HepG2 (cell line): ENCODE measurements around the gene NME1. TPM values are rescaled to one million over a fixed set of nuclear protein-coding genes. Genes with fewer than 3 reads are reported as not detected.

Source experiments
- ATAC-seq: fragments of 200-7000 bp; cut with Tn5 transposase; 3 replicates; pipeline ENCODE4 v1.9.1; 2020; ENCODE audit warnings: mild to moderate bottlenecking, moderate library complexity
- BruUV-seq: library from RNA; stranded (reverse); fragments of 400-500 nt; replicated peaks from 2 replicates; lab custom pipeline; 2021; lab: Mats Ljungman, UMichigan
- CTCF ChIA-PET: fragments of 300-600 bp; formaldehyde crosslinking; extraction: SDS; loops from one replicate; lab custom pipeline; 2021; ENCODE audit warnings: low total read pairs, inconsistent platforms, low intra/inter-chr PET ratio; lab: Yijun Ruan, JAX
- POLR2A ChIA-PET: fragments of 350-600 bp; sonication (Branson Sonifier 250); formaldehyde crosslinking; loops from one replicate; lab custom pipeline; 2020; ENCODE audit warnings: antibody characterized with exemption, inconsistent platforms; lab: Yijun Ruan, JAX
- DNase-seq: peaks from one replicate; pipeline ENCODE4 v3.0.0-alpha.2; 2015; ENCODE audit warnings: low spot score
- FAIRE-seq: peaks from 3 replicates; lab custom pipeline; 2011; peaks lifted over from hg19 to GRCh38; lab: Jason Lieb, UNC
- H2AFZ ChIP-seq: one replicate; pipeline ENCODE4 v1.6.1; 2011; ENCODE audit warnings: low read length, inconsistent platforms
- H3K27ac ChIP-seq: fragments of 300-600 bp; 3 replicates; pipeline ENCODE4 v1.8.0; 2011; ENCODE audit warnings: mixed run types, mild to moderate bottlenecking, mixed read lengths, low read length, inconsistent platforms; ENCODE audit not compliant: insufficient read depth; ENCODE audit errors: extremely low read length
- H3K27me3 ChIP-seq, 2 experiments: fragments of 200-600 bp in 1 of 2; 2 replicates in 1 of 2; 3 replicates in 1 of 2; pipeline versions ENCODE4 v1.6.0 to v1.8.0; 2011; ENCODE audit warnings: low read length in 2 of 2, mild to moderate bottlenecking in 2 of 2, moderate library complexity in 2 of 2, inconsistent platforms in 1 of 2; ENCODE audit not compliant: insufficient read depth in 2 of 2, control insufficient read depth in 1 of 2
- H3K36me3 ChIP-seq, 2 experiments: fragments of 200-600 bp in 1 of 2; replicated peaks in 1 of 2; 2 replicates in 1 of 2; 3 replicates in 1 of 2; pipeline versions ENCODE4 v1.5.1 to v1.8.0; 2011; ENCODE audit warnings: low read length in 2 of 2, inconsistent platforms in 1 of 2; ENCODE audit not compliant: insufficient read depth in 2 of 2, control insufficient read depth in 1 of 2
- H3K4me1 ChIP-seq: 2 replicates; pipeline ENCODE4 v1.5.1; 2012; ENCODE audit warnings: low read length, inconsistent platforms; ENCODE audit not compliant: insufficient read depth
- H3K4me2 ChIP-seq: 2 replicates; pipeline ENCODE4 v1.6.0; 2011; ENCODE audit warnings: low read depth, low read length, inconsistent platforms
- H3K4me3 ChIP-seq, 3 experiments: fragments of 200-600 bp in 1 of 3; sonication (generic), shearing (Covaris generic) in 1 of 3; replicated peaks in 1 of 3; 2 replicates each; pipeline ENCODE4 v1.5.1; 2011 to 2016; ENCODE audit warnings: low read length in 3 of 3, inconsistent platforms in 2 of 3, low read depth in 2 of 3, mild to moderate bottlenecking in 2 of 3, control low read depth in 1 of 3, mixed read lengths in 1 of 3; ENCODE audit not compliant: insufficient read depth in 1 of 3
- H3K79me2 ChIP-seq: one replicate; pipeline ENCODE4 v1.6.1; 2011; ENCODE audit warnings: low read length, inconsistent platforms; ENCODE audit not compliant: insufficient read depth
- H3K9ac ChIP-seq: 2 replicates; pipeline ENCODE4 v1.6.0; 2011; ENCODE audit warnings: mild to moderate bottlenecking, low read depth, low read length, inconsistent platforms; ENCODE audit not compliant: insufficient read depth
- H3K9me3 ChIP-seq: 2 replicates; pipeline ENCODE4 v1.5.1; 2012; ENCODE audit warnings: mild to moderate bottlenecking, low read length
- H4K20me1 ChIP-seq: 2 replicates; pipeline ENCODE4 v1.6.0; 2011; ENCODE audit warnings: inconsistent platforms, mild to moderate bottlenecking, low read length, moderate library complexity; ENCODE audit not compliant: insufficient read depth
- ARNT2 ChIP-seq: sonication (generic); formaldehyde crosslinking; IDR thresholded peaks from 2 replicates; pipeline ENCODE4 v1.8.0; 2022; ENCODE audit warnings: mild to moderate bottlenecking, low read depth, missing genetic modification reagents, moderate library complexity
- ASH2L ChIP-seq: fragments of 300-600, 200-600 bp; sonication (generic); IDR thresholded peaks from 2 replicates; pipeline ENCODE4 v1.7.0; 2017; ENCODE audit warnings: low read depth, mild to moderate bottlenecking, moderate library complexity, mixed read lengths, low read length; ENCODE audit not compliant: insufficient read length
- CBFB ChIP-seq: sonication (generic); formaldehyde crosslinking; IDR thresholded peaks from 2 replicates; pipeline ENCODE4 v1.4.0; 2020; ENCODE audit warnings: missing genetic modification reagents
- HMG20A ChIP-seq: IDR thresholded peaks from 2 replicates; pipeline ENCODE4 v1.6.1; 2016; ENCODE audit warnings: borderline replicate concordance
- KLF12 ChIP-seq: sonication (generic); formaldehyde crosslinking; IDR thresholded peaks from 2 replicates; pipeline ENCODE4 v1.4.0; 2020; ENCODE audit warnings: missing genetic modification reagents, borderline replicate concordance
- TFDP1 ChIP-seq: IDR thresholded peaks from 2 replicates; pipeline ENCODE4 v1.6.1; 2016; ENCODE audit warnings: missing compliant biosample characterization, missing genetic modification reagents, borderline replicate concordance
- THRA ChIP-seq: sonication (generic); formaldehyde crosslinking; IDR thresholded peaks from 2 replicates; pipeline ENCODE4 v1.4.0; 2020; ENCODE audit warnings: missing genetic modification reagents, borderline replicate concordance
- YEATS2 ChIP-seq: sonication (generic); formaldehyde crosslinking; IDR thresholded peaks from 2 replicates; pipeline ENCODE4 v1.4.0; 2020; ENCODE audit warnings: missing genetic modification reagents, borderline replicate concordance
- ZFX ChIP-seq: sonication (generic); formaldehyde crosslinking; IDR thresholded peaks from 2 replicates; pipeline ENCODE4 v1.4.0; 2020; ENCODE audit warnings: mild to moderate bottlenecking, low read depth, missing genetic modification reagents, moderate library complexity
- ZNF274 ChIP-seq: sonication (generic); formaldehyde crosslinking; IDR thresholded peaks from 2 replicates; pipeline ENCODE4 v1.5.1; 2020; ENCODE audit warnings: mild to moderate bottlenecking, missing genetic modification reagents
- ZNF501 ChIP-seq: sonication (generic); formaldehyde crosslinking; IDR thresholded peaks from 2 replicates; pipeline ENCODE4 v1.5.1; 2020; ENCODE audit warnings: mild to moderate bottlenecking, moderate library complexity, missing genetic modification reagents
- ZNF564 ChIP-seq: sonication (generic); formaldehyde crosslinking; IDR thresholded peaks from 2 replicates; pipeline ENCODE4 v1.8.1; 2023; ENCODE audit warnings: mild to moderate bottlenecking, missing genetic modification reagents
- ZNF589 ChIP-seq: sonication (generic); formaldehyde crosslinking; conservative IDR thresholded peaks from 2 replicates; pipeline ENCODE4 v1.8.0; 2022; ENCODE audit warnings: mild to moderate bottlenecking, moderate library complexity, missing genetic modification reagents
- ZNF598 ChIP-seq: sonication (generic); formaldehyde crosslinking; IDR thresholded peaks from 2 replicates; pipeline ENCODE4 v1.5.1; 2020; ENCODE audit warnings: mild to moderate bottlenecking, missing genetic modification reagents, borderline replicate concordance
- ZNF713 ChIP-seq: sonication (generic); formaldehyde crosslinking; IDR thresholded peaks from 2 replicates; pipeline ENCODE4 v1.4.0; 2020; ENCODE audit warnings: mild to moderate bottlenecking, missing genetic modification reagents
- ZSCAN9 ChIP-seq: IDR thresholded peaks from 2 replicates; pipeline ENCODE4 v1.6.1; 2016; ENCODE audit warnings: borderline replicate concordance
- WGBS: methylation state at CpG from one replicate; pipeline ENCODE4 v1.1.6; 2017; ENCODE audit warnings: low lambda C conversion rate; 5-methylcytosine and 5-hydroxymethylcytosine counted together
- in situ Hi-C: cut with HindIII; loops from 2 replicates; pipeline ENCODE4 v1.10.0; 2017; ENCODE audit warnings: low pct_unique_long_range_greater_than_20kb; ENCODE audit not compliant: extremely low pct_ligation_motif_present
- intact Hi-C: fragments of 100-400 bp; cut with micrococcal nuclease; formaldehyde crosslinking; loops from one replicate; pipeline ENCODE4 v1.10.0; 2022; ENCODE audit not compliant: unreplicated experiment
- polyA plus RNA-seq, 8 experiments: library from polyadenylated mRNA; depleted of rRNA in 3 of 8; stranded (reverse) in 7 of 8; unstranded in 1 of 8; fragments of >200 nt; fragmentation: Illumina TruSeq in 4 of 8; extraction: Trizol in 4 of 8; gene quantifications; 2 replicates each; pipeline versions ENCODE4 v1.2.1 to v1.2.3, GENCODE V29; 2011 to 2016; ENCODE audit warnings: low read depth in 4 of 8, missing spikeins in 1 of 8, mixed read lengths in 1 of 8; ENCODE audit not compliant: insufficient read depth in 1 of 8
- total RNA-seq, 5 experiments: library from RNA; depleted of rRNA; stranded (reverse); fragments of >200 nt; fragmentation: Illumina TruSeq; extraction: Trizol; gene quantifications; 2 replicates each; pipeline ENCODE4 v1.2.3, GENCODE V29; 2016; ENCODE audit warnings: low read depth in 1 of 5
- TF ChIP-seq, protein P1 (sequence below): sonication (generic); formaldehyde crosslinking; IDR thresholded peaks from 2 replicates; pipeline ENCODE4 v1.9.0; 2022; ENCODE audit warnings: missing genetic modification reagents, mild to moderate bottlenecking, borderline replicate concordance
- TF ChIP-seq, protein P2 (sequence below): sonication (generic); formaldehyde crosslinking; IDR thresholded peaks from 2 replicates; pipeline ENCODE4 v1.4.0; 2020; ENCODE audit warnings: mild to moderate bottlenecking, missing genetic modification reagents

The NME1 gene
- total and polyA plus RNA-seq, 2 of the 13 experiments (the other 11 are each of a cell fraction or from before 2014, with no cell fraction given), result 295 to 516 TPM

DNA sequence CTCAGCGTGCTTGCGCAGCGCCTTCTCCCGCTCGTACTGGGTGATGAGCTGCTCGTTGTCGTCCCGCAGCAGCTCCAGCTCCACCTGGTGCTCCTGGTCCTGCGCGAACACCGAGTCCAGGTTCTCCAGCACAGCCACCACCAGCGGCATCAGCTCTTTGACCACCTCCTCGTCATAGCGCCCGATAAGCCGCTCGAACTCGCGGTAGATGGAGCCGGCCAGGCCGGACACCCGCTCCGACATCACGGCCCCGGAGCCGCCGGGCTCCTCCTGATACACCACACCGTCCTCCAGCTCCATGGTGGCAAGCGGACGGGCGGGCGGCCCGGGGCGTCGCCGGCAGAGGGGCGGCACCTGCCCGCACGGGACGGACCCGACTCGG is 33.0 kb upstream of the NME1 start:
- FAIRE-seq (no peak), DNase-seq (no peak), ATAC-seq (peak; percentile 62)
- CTCF ChIA-PET, result interaction anchor here (3.3 kb wide), 1 partner anchor 33 kb away, joined by 14 read pairs; the partner anchor contains the start of gene NME1
- H3K4me2 ChIP-seq, result peak overlapping the region; percentile 94
- H3K9ac ChIP-seq, result peak overlapping the region; percentile 94
- in situ Hi-C loops, result no loop called here
- H3K27me3 ChIP-seq, result peaks cover 0 to 3% of the 10 kb centered on the region in 2 experiments; a peak in 1 of 5 replicates
- no peak overlapping the region for H2AFZ ChIP-seq
- no peaks in the 10 kb centered on the region for H3K9me3 ChIP-seq
- peaks cover 28% of the 10 kb centered on the region for H4K20me1 ChIP-seq
- H3K4me3 ChIP-seq, result peak overlapping the region; percentile 69 to 100 (median 97)
- H3K36me3 ChIP-seq, result peaks cover 0 to 3% of the 10 kb centered on the region in 2 experiments; a peak in 1 of 5 replicates
- 0% methylated on average over 7 of the region's 42 CpGs for WGBS
- POLR2A ChIA-PET, result interaction anchor here (0.7 to 2.7 kb wide), 11 partner anchors 9 to 254 kb away, joined by 3 to 39 read pairs (median 6); partner anchors contain the start of genes NME1 and TOB1
- peaks cover 46% of the 10 kb centered on the region for H3K79me2 ChIP-seq
- H3K27ac ChIP-seq, result peak overlapping the region; percentile 88
- BruUV-seq, result no TSS peak
- H3K4me1 ChIP-seq, result peaks cover 64% of the 10 kb centered on the region
- intact Hi-C loops, result no loop called here
- TF ChIP-seq, protein P1, sequence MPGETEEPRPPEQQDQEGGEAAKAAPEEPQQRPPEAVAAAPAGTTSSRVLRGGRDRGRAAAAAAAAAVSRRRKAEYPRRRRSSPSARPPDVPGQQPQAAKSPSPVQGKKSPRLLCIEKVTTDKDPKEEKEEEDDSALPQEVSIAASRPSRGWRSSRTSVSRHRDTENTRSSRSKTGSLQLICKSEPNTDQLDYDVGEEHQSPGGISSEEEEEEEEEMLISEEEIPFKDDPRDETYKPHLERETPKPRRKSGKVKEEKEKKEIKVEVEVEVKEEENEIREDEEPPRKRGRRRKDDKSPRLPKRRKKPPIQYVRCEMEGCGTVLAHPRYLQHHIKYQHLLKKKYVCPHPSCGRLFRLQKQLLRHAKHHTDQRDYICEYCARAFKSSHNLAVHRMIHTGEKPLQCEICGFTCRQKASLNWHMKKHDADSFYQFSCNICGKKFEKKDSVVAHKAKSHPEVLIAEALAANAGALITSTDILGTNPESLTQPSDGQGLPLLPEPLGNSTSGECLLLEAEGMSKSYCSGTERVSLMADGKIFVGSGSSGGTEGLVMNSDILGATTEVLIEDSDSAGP (CRISPR knock-in tag), result peak; percentile 47
- TF ChIP-seq, protein P2, sequence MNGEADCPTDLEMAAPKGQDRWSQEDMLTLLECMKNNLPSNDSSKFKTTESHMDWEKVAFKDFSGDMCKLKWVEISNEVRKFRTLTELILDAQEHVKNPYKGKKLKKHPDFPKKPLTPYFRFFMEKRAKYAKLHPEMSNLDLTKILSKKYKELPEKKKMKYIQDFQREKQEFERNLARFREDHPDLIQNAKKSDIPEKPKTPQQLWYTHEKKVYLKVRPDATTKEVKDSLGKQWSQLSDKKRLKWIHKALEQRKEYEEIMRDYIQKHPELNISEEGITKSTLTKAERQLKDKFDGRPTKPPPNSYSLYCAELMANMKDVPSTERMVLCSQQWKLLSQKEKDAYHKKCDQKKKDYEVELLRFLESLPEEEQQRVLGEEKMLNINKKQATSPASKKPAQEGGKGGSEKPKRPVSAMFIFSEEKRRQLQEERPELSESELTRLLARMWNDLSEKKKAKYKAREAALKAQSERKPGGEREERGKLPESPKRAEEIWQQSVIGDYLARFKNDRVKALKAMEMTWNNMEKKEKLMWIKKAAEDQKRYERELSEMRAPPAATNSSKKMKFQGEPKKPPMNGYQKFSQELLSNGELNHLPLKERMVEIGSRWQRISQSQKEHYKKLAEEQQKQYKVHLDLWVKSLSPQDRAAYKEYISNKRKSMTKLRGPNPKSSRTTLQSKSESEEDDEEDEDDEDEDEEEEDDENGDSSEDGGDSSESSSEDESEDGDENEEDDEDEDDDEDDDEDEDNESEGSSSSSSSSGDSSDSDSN (CRISPR knock-in tag), result peak; percentile 96
- TF ChIP-seq ARNT2 (CRISPR knock-in tag), result 0 out of 2 replicates have a peak, but pooled peaks have one; percentile 17
- TF ChIP-seq ZNF598 (CRISPR knock-in tag), result peak; percentile 38; the same call in 1 of the 2 replicates
- no peak for TF ChIP-seq KLF12 (CRISPR knock-in tag)
- TF ChIP-seq HMG20A (CRISPR knock-in tag), result no peak
- TF ChIP-seq CBFB (CRISPR knock-in tag), result peak; percentile 61; the same call in 1 of the 2 replicates
- no peak; the same call in 1 of the 2 replicates for TF ChIP-seq THRA (CRISPR knock-in tag)
- peak; percentile 49 for TF ChIP-seq ZNF501 (CRISPR knock-in tag)
- peak; percentile 42 for TF ChIP-seq ZFX (CRISPR knock-in tag)
- peak; percentile 89 for TF ChIP-seq ZNF274 (CRISPR knock-in tag)
- TF ChIP-seq ASH2L, result peak; percentile 72
- TF ChIP-seq ZNF564 (CRISPR knock-in tag), result peak; percentile 26; the same call in 1 of the 2 replicates
- peak; percentile 19; the same call in 1 of the 2 replicates for TF ChIP-seq ZNF589 (CRISPR knock-in tag)
- peak; percentile 56 for TF ChIP-seq ZSCAN9
- 0 out of 2 replicates have a peak, but pooled peaks have one; percentile 33 for TF ChIP-seq YEATS2
- TF ChIP-seq ZNF713 (CRISPR knock-in tag), result no peak
- peak; percentile 35; the same call in 1 of the 2 replicates for TF ChIP-seq TFDP1 (CRISPR knock-in tag)
